H9 (cell line): Measurements from ENCODE around the gene SRGAP1. TPM values are rescaled to one million over a fixed set of nuclear protein-coding genes. Genes with fewer than 3 reads are reported as not detected.

Experiments used
- DNase-seq: peaks from one replicate; pipeline ENCODE4 v3.0.0-alpha.2; 2017
- H2AFZ ChIP-seq: one replicate; pipeline ENCODE4 v1.6.1; 2013; ENCODE audit warnings: mild to moderate bottlenecking, low read length, control low read depth, moderate library complexity
- H2AK5ac ChIP-seq: 2 replicates; pipeline ENCODE4 v1.6.1; 2013; ENCODE audit warnings: low read length, control low read depth, mixed read lengths; ENCODE audit not compliant: insufficient read length
- H2BK120ac ChIP-seq: one replicate; pipeline ENCODE4 v1.6.1; 2013; ENCODE audit warnings: low read depth, mild to moderate bottlenecking, low read length, control low read depth, inconsistent platforms; ENCODE audit not compliant: poor library complexity, severe bottlenecking
- H2BK12ac ChIP-seq: 2 replicates; pipeline ENCODE4 v1.6.1; 2013; ENCODE audit warnings: low read length, control low read depth, mixed read lengths, low read depth; ENCODE audit not compliant: insufficient read length
- H2BK15ac ChIP-seq: 2 replicates; pipeline ENCODE4 v1.6.1; 2013; ENCODE audit warnings: low read depth, low read length, control low read depth
- H2BK20ac ChIP-seq: one replicate; pipeline ENCODE4 v1.6.1; 2013; ENCODE audit warnings: low read depth, mild to moderate bottlenecking, low read length, control low read depth, inconsistent platforms; ENCODE audit not compliant: poor library complexity, severe bottlenecking
- H2BK5ac ChIP-seq: 2 replicates; pipeline ENCODE4 v1.6.1; 2013; ENCODE audit warnings: low read length, control low read depth, mixed read lengths; ENCODE audit not compliant: insufficient read length
- H3K14ac ChIP-seq: 2 replicates; pipeline ENCODE4 v1.6.1; 2013; ENCODE audit warnings: low read length, control low read depth; ENCODE audit not compliant: insufficient read depth
- H3K18ac ChIP-seq: 2 replicates; pipeline ENCODE4 v1.6.1; 2013; ENCODE audit warnings: low read depth, mild to moderate bottlenecking, mixed read lengths, low read length, control low read depth; ENCODE audit not compliant: insufficient read length
- H3K23ac ChIP-seq: 2 replicates; pipeline ENCODE4 v1.6.1; 2013; ENCODE audit warnings: low read length, control low read depth, mixed read lengths, low read depth; ENCODE audit not compliant: insufficient read length
- H3K23me2 ChIP-seq: 2 replicates; pipeline ENCODE4 v1.6.1; 2013; ENCODE audit warnings: low read depth, mild to moderate bottlenecking, mixed read lengths, low read length, control low read depth; ENCODE audit not compliant: insufficient read length, poor library complexity, severe bottlenecking
- H3K27ac ChIP-seq: 2 replicates; pipeline ENCODE4 v1.5.1; 2013; ENCODE audit warnings: low read length, control low read depth, mixed read lengths, low read depth; ENCODE audit not compliant: insufficient read length
- H3K27me3 ChIP-seq: 2 replicates; pipeline ENCODE4 v1.6.1; 2013; ENCODE audit warnings: low read length, control low read depth, inconsistent platforms; ENCODE audit not compliant: insufficient read depth
- H3K4ac ChIP-seq: 2 replicates; pipeline ENCODE4 v1.6.1; 2013; ENCODE audit warnings: low read depth, mild to moderate bottlenecking, control low read depth, inconsistent platforms, low read length, moderate library complexity
- H3K4me1 ChIP-seq: 2 replicates; pipeline ENCODE4 v1.6.1; 2013; ENCODE audit warnings: low read length, control low read depth, inconsistent platforms; ENCODE audit not compliant: insufficient read depth
- H3K4me2 ChIP-seq: 2 replicates; pipeline ENCODE4 v1.6.1; 2013; ENCODE audit warnings: low read length, control low read depth, mixed read lengths; ENCODE audit not compliant: insufficient read length, insufficient read depth
- H3K56ac ChIP-seq: 2 replicates; pipeline ENCODE4 v1.6.1; 2013; ENCODE audit warnings: low read depth, mild to moderate bottlenecking, mixed read lengths, low read length, control low read depth; ENCODE audit not compliant: insufficient read length
- H3K79me1 ChIP-seq: 2 replicates; pipeline ENCODE4 v1.6.1; 2013; ENCODE audit warnings: low read depth, mild to moderate bottlenecking, moderate library complexity, low read length, control low read depth, inconsistent platforms; ENCODE audit not compliant: insufficient read depth, poor library complexity, severe bottlenecking
- H3K79me2 ChIP-seq: 2 replicates; pipeline ENCODE4 v1.6.1; 2013; ENCODE audit warnings: low read length, control low read depth, inconsistent platforms; ENCODE audit not compliant: insufficient read depth
- H3K9ac ChIP-seq: 2 replicates; pipeline ENCODE4 v1.6.1; 2013; ENCODE audit warnings: low read length, control low read depth, mixed read lengths; ENCODE audit not compliant: insufficient read length; ENCODE audit errors: extremely low read depth
- H3K9me3 ChIP-seq: one replicate; pipeline ENCODE4 v1.6.1; 2013; ENCODE audit warnings: low read depth, low read length, inconsistent platforms; ENCODE audit not compliant: control insufficient read depth
- H3T11ph ChIP-seq: one replicate; pipeline ENCODE4 v1.6.1; 2013; ENCODE audit warnings: mild to moderate bottlenecking, low read length, control low read depth, inconsistent platforms
- H4K20me1 ChIP-seq: one replicate; pipeline ENCODE4 v1.6.1; 2013; ENCODE audit not compliant: control insufficient read depth, insufficient read length, insufficient read depth
- H4K5ac ChIP-seq: 2 replicates; pipeline ENCODE4 v1.6.1; 2013; ENCODE audit warnings: low read depth, mild to moderate bottlenecking, mixed read lengths, low read length, control low read depth; ENCODE audit not compliant: insufficient read length
- H4K8ac ChIP-seq: replicated peaks from 2 replicates; pipeline ENCODE4 v1.6.1; 2013; ENCODE audit warnings: low read length, control low read depth, mixed read lengths, low read depth; ENCODE audit not compliant: insufficient read length
- H4K91ac ChIP-seq: 2 replicates; pipeline ENCODE4 v1.6.1; 2013; ENCODE audit warnings: low read depth, mild to moderate bottlenecking, moderate library complexity, mixed read lengths, low read length, control low read depth; ENCODE audit not compliant: insufficient read length
- H3K27ac Mint-ChIP-seq, 3 experiments: 2 replicates in 2 of 3; 3 replicates in 1 of 3; pipeline ENCODE4 v1.8.0; 2020 to 2021; ENCODE audit warnings: mixed read lengths in 3 of 3, mild to moderate bottlenecking in 1 of 3, moderate library complexity in 1 of 3
- H3K27me3 Mint-ChIP-seq: 2 replicates; pipeline ENCODE4 v1.8.0; 2021; ENCODE audit warnings: low read depth, mild to moderate bottlenecking, moderate library complexity, mixed read lengths
- H3K36me3 Mint-ChIP-seq, 3 experiments: 2 replicates in 2 of 3; 3 replicates in 1 of 3; pipeline ENCODE4 v1.8.0; 2020 to 2021; ENCODE audit warnings: low read depth in 3 of 3, mixed read lengths in 3 of 3; ENCODE audit not compliant: insufficient read depth in 1 of 3
- H3K4me1 Mint-ChIP-seq, 2 experiments: 2 replicates each; pipeline ENCODE4 v1.8.0; 2020; ENCODE audit warnings: mixed read lengths in 2 of 2
- H3K4me3 Mint-ChIP-seq, 2 experiments: 2 replicates in 1 of 2; 3 replicates in 1 of 2; pipeline ENCODE4 v1.8.0; 2020 to 2021; ENCODE audit warnings: mild to moderate bottlenecking in 2 of 2, mixed read lengths in 2 of 2, moderate library complexity in 1 of 2
- H3K9me3 Mint-ChIP-seq, 2 experiments: 2 replicates in 1 of 2; 3 replicates in 1 of 2; pipeline ENCODE4 v1.8.0; 2020; ENCODE audit warnings: mild to moderate bottlenecking in 2 of 2, mixed read lengths in 2 of 2, moderate library complexity in 1 of 2
- total RNA-seq: library from RNA; stranded (reverse); gene quantifications from 2 replicates; pipeline ENCODE4 v1.2.1, GENCODE V29; 2021
- TF ChIP-seq, protein P1 (sequence below): fragments of 200-600 bp; sonication (generic); conservative IDR thresholded peaks from 3 replicates; pipeline ENCODE4 v1.8.0; 2021; ENCODE audit warnings: antibody characterized with exemption, mild to moderate bottlenecking

SRGAP1 gene
- total RNA-seq, 1 experiment from 2014 or later, result 4.8 TPM

DNA sequence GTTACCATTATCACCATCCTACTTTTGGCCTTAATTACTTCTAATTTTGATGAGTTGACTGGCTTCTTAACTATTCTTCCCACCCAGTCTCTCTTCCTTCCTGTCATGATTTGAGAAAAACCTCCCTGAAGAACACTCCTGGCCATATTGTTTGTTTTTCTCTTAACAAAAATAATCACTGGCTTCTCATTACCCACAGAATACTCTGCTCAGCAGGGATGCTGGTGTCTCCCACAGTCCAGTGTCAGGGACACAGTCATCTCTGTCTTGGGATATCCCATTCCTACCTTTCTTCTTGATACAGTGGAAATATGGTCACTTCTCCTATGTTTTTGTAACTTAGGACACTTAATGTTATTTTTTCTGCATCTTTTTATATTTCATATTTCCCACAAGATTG lies 103.7 kb downstream of the SRGAP1 start:
- H2BK20ac ChIP-seq, result no peak overlapping the region
- H3K27me3 ChIP-seq, result no peaks in the 10 kb centered on the region
- H2BK12ac ChIP-seq, result no peak overlapping the region
- no peak overlapping the region for H2BK15ac ChIP-seq
- no peak overlapping the region for H2BK5ac ChIP-seq
- H3K79me2 ChIP-seq, result no peaks in the 10 kb centered on the region
- Mint-ChIP-seq H3K27me3 (no peaks in the 10 kb centered on the region), H3K9me3 (no peaks in the 10 kb centered on the region; a peak in 1 of 5 replicates), H3K4me1 (peaks cover 8 to 10% of the 10 kb centered on the region in 2 experiments; a peak in 3 of 4 replicates), H3K36me3 (no peaks in the 10 kb centered on the region), H3K27ac (no peak overlapping the region), H3K4me3 (no peak overlapping the region)
- H4K5ac ChIP-seq, result no peak overlapping the region
- no peak overlapping the region for H3K4ac ChIP-seq
- H3K23me2 ChIP-seq, result no peaks in the 10 kb centered on the region
- H4K20me1 ChIP-seq, result no peaks in the 10 kb centered on the region
- no peak overlapping the region for H3K14ac ChIP-seq
- H3K4me1 ChIP-seq, result peaks cover 6% of the 10 kb centered on the region; the same call in 1 of the 2 replicates
- no peak overlapping the region for H4K91ac ChIP-seq
- TF ChIP-seq, protein P1, sequence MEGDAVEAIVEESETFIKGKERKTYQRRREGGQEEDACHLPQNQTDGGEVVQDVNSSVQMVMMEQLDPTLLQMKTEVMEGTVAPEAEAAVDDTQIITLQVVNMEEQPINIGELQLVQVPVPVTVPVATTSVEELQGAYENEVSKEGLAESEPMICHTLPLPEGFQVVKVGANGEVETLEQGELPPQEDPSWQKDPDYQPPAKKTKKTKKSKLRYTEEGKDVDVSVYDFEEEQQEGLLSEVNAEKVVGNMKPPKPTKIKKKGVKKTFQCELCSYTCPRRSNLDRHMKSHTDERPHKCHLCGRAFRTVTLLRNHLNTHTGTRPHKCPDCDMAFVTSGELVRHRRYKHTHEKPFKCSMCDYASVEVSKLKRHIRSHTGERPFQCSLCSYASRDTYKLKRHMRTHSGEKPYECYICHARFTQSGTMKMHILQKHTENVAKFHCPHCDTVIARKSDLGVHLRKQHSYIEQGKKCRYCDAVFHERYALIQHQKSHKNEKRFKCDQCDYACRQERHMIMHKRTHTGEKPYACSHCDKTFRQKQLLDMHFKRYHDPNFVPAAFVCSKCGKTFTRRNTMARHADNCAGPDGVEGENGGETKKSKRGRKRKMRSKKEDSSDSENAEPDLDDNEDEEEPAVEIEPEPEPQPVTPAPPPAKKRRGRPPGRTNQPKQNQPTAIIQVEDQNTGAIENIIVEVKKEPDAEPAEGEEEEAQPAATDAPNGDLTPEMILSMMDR, result no peak
- H3K23ac ChIP-seq, result no peak overlapping the region
- H3T11ph ChIP-seq, result no peak overlapping the region
- DNase-seq, result no peak
- no peak overlapping the region for H4K8ac ChIP-seq
- no peaks in the 10 kb centered on the region for H3K79me1 ChIP-seq
- H3K18ac ChIP-seq, result no peak overlapping the region
- H2AFZ ChIP-seq, result no peak overlapping the region
- no peak overlapping the region for H3K56ac ChIP-seq
- no peaks in the 10 kb centered on the region for H3K9me3 ChIP-seq
- H3K27ac ChIP-seq, result no peak overlapping the region
- H2BK120ac ChIP-seq, result no peak overlapping the region
- H3K9ac ChIP-seq, result no peak overlapping the region
- H2AK5ac ChIP-seq, result no peak overlapping the region
- H3K4me2 ChIP-seq, result no peak overlapping the region
